Stimulated activated CD4-positive, alpha-beta T cell treated with anti-CD3 and anti-CD28 coated beads, Interleukin-1b, Interleukin-23, amount 100 ng/mL, for 48 hours (primary cell): Measurements from ENCODE around the gene CACNA1B.

Experiments used
- DNase-seq: peaks from one replicate; pipeline ENCODE4 v3.0.0-alpha.2; 2020

Gene CACNA1B

DNA sequence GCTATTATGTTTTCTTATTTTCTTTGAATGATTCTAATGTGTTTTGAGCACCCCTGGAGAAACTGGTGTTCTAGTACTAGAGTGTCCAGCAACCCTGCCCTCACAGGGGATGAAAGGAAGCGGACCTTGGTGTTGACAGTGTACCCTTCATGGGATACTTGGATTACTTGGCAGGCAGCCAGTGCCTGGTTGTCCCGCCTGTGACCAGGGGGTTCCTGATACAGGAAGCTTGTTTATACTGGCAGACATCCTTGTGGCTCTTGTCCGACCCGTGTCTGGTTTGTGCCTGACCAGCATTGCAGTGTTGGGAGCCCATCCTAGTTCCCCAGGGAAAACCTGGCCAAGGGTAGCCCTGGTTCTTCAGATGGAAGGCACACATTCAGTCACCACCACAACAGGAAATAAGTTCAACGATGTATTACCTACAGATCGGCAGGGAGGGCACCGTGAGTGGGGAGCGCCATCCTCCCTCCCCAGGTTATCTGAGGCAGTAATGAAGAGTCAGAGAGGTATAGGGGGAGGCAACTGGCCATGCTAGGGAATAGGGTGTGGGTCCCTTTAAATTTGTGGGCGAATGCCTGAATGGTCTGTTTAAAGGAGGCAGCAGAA, 47.3 kb downstream of the CACNA1B start:
- no peak for DNase-seq

DNA sequence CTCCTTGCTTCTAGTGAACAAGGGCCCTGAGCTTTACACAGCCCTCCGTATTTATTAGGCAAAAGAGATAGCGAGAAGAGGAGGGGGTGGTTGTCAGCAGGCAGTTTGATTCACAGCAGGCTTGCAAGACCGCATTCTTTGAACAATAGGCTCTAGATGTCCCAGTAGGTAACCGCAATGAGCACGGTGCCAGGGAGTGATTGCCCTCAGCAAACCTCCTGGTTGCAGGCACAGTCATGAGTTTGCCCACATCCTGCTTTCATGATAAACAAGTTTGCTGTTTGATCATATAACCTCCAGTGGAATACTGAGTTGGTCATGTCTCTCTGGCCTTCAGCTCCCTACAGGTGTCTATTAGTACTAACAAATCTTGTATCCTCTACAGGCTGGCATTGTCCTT, 66.1 kb downstream of the CACNA1B start:
- no peak for DNase-seq

DNA sequence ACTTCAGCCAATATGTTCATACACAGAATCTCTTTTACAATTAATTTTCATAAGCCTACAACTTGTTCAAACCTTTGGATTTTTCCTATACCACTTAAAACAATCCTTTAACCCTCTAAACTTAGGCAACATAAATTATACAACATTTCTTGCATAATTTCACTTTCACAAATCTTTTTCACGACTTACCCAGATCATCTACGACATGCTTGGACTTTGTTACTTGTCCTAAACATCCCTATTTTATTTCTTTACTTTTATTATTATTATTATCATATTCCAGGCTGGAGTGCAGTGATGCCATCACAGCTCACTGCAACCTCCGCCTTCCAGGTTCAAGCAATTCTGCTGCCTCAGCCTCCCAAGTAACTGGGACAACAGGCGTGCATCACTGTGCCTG, 68.0 kb downstream of the CACNA1B start:
- no peak for DNase-seq

DNA sequence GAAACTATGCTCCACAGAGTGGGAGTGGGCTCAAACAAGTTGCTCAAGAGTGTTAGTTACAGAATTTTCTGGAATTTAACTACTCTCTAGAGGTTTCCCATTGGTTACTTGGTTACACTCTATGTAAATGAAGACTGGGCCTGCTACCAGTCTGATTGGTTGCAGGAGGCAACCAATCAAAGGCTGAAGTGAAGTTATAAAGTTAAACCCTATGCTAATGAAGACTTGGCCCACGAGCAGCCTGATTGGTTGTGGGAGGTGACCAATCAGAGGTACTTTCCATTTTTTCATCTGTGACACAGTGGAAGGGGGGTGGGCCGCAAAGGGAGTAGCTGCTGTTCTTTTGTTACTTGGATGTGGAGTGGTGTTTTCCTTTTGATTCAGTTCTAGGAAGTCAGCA, 69.4 kb downstream of the CACNA1B start:
- DNase-seq, result no peak

DNA sequence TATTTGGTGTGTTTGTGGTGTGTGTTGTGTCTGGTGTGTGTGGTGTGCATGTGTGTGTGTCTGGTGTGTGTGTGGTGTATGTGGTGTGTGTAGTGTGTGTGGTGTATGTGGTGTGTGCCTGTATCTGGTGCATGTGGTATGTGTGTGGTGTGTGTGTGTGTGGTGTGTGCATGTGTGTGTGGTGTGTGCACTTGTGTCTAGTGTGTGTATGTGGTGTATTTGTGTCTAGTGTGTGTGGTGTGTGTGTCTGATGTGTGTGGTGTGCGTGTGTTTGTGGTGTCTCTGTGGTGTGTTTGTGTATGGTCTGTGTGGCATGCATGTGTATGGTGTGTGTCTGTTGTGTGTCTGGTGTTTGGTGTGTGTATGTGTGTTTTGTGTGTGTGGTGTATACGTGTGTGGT, 71.1 kb downstream of the CACNA1B start:
- no peak for DNase-seq

DNA sequence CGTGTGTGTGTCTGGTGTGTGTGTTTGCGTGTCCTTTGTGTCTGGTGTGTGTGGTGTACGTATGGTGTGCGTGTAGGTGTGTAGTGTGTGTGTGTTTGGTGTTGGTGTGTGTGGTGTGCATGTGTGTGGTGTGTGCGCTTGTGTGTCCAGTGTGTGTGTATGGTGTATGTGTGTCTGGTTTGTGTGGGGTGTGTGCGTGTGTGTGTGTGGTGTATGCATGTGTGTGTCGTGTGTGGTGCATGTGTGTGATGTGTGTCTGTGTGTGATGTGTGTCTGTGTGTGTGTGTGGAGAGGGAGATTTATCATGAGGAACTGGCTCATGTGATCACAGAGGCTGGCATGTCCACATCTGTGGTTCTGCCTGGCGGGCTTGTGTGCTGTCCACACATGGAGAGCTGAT, 71.7 kb downstream of the CACNA1B start:
- DNase-seq, result no peak

DNA sequence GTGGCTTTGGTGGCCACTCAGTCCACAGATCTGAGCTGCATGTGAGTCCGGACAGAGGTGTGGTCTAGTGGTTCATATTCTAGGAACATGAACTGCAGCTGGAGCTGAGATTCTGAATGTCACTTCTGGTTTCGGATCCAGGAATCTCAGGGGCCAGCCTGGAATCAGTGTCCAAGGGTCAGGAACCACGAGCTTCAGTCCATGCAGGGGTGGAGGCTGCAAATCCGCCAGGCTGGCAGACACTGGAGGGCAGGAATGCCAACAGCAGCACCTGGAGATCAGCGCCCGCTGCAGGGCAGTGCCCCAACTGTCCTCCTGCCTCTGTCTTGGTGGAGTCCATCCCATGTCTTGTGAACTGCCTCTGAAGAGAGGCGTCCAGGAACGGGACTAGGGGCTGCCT, 73.5 kb downstream of the CACNA1B start:
- DNase-seq, result no peak

DNA sequence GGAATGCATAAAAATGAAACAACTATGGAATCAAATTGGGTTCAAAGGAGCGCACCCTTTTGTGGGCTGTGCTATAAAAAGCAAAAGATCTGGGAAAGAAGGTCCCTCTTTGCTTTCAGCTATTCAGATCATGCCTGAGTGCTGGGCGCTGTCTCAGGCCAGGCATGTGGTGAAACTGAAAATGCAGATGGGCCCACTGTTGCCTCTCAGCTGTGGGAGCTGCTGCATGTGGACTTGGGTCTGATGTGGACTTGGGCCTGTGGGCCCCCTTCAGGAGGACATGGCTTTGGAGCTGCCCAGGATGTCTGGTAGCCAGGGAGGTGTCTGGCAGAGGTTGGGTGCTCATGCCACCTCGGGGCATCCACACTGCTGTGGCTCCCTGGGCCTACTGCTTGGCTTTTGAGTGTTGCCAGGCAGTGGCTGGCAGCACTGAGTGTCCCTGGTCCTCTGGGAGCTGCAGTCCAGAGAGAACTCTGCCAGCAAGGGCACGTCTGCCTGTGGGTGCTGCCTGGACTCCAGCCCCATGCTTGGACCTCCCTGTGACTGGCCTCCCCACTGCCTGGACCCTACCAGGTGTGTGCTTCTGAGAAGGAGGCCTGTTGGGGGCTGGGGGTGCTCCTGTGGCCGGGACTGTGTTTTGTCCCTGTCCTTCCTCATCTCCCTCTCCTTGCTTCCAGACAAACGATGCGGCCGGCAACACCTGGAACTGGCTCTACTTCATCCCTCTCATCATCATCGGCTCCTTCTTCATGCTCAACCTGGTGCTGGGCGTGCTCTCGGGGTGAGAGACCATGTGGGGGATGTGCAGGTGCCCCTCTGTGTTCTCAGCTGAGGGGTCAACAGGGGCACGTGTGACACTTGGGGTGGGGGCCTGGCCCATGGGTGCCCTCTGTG, 74.3 kb downstream of the CACNA1B start:
- no peak for DNase-seq

DNA sequence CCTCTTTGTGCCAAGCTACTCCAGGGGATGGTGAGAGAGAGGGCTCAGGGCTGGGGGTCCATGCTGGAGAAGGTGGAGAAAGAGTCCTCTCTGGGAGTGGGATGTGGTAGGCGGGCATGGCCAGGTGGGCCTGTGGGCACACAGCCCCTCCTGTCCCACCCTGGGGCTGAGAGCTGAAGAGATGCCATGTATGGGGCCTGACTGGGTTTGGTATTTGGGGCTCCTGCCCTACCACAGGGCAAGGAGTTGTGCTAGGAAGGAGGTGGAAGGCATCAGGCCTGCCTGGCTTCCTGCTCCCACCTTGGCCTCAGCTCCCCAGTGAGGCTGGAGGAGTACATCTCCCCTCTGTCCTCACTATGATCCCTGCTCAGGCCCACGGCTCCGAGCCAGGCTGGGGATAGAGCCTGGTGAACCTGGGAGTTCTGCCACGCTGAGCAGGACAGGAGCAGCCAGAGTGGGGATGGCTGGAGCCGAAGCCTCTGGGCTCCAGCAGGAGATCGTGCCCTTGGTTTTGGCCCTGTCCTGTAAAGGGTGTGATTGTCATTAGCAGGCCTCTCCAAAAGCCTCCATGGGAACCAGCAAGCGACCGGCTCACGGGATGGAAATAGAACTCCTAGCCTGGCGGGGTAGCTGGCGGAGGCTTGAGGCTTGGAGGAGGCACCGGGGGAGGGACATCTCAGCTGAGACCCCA, 75.5 kb downstream of the CACNA1B start:
- DNase-seq, result no peak

DNA sequence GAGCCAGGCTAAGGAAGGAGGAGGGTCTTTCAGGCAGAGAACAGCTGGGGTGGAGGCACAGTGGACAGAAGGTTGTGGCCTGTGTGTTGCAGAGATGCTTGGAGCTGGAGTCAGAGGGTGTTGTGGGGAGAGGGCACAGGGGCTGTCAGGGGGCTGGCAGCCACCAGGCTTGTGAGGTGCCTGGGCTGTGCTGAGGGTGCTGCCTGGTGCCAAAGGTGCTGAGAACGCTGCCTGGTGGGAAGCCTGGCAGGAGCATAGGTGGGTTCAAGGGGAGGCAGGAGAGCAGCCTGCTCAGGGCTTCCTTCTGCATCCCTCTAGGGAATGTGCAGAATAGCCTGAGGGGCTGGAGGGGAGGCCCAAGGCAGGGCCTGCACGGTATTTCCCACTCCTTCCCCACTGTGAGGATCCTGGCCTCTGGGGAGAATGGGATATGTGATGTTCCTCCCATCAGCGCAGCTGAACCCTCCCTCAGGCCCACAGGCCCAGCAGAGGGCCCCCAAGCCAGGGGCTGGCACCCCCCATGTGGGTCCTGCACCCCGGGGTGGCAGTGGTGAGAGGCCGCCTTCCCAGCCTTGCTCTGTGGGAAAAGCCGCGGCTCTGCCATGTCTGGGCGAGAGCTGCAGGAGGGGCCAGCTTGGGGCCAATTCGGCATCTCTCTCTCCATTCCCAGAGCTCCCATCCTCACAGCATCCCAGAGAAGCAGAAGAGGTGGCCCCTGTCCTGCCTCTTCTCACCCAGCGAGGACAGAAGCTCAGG, 76.3 kb downstream of the CACNA1B start:
- no peak for DNase-seq

DNA sequence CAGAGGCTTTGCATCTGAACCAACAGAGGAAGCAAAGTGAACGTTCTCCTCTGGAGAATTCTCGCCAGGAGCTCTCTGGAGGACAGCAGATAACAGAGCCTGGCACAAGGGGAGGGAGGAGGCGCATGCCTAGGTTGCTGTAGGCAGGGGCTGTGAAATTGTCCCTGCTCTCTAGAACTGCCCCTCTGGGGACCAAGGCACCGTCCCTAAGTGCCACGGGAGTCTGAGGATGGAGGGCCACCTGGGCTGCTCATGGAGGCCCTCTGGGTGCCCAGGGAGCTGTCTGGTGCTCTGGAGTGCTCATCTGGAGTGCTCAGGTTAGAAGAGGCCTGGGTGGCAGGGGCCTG, 77.6 kb downstream of the CACNA1B start:
- no peak for DNase-seq

DNA sequence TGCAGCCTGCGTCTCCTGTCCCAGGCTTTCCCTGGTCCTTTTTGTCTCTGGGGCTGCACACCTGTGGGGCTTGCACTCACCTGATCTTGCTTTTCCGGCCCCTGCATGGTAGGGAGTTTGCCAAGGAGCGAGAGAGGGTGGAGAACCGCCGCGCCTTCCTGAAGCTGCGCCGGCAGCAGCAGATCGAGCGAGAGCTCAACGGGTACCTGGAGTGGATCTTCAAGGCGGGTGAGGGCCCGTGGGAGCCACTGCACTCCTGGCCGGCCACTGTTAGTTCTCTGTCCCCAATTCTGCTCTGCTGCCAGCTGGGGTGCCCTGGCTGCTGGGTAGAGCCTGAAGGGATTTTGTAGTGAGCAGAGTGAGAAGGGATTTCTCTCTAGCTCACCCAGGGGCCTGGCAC, 78.0 kb downstream of the CACNA1B start:
- no peak for DNase-seq

DNA sequence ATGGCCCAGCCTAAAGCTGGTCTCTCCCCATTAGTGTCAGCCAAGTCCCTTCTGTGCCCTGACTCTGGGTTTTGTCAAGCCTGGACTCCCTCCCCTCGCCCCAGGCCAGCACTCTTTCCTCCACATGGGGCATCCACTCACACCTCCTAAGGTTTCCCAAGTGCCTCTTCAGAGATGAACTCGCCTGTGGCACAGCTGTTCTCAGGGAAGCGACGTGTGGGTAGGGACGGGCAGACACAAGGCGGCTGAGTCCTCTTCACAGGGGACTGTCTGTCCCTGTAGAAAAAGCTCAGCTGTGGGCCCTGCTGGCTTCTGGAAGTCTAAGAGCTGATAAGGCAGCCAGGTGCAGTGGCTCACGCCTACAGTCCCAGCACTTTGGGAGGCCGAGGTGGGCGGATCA, 78.5 kb downstream of the CACNA1B start:
- DNase-seq, result no peak

DNA sequence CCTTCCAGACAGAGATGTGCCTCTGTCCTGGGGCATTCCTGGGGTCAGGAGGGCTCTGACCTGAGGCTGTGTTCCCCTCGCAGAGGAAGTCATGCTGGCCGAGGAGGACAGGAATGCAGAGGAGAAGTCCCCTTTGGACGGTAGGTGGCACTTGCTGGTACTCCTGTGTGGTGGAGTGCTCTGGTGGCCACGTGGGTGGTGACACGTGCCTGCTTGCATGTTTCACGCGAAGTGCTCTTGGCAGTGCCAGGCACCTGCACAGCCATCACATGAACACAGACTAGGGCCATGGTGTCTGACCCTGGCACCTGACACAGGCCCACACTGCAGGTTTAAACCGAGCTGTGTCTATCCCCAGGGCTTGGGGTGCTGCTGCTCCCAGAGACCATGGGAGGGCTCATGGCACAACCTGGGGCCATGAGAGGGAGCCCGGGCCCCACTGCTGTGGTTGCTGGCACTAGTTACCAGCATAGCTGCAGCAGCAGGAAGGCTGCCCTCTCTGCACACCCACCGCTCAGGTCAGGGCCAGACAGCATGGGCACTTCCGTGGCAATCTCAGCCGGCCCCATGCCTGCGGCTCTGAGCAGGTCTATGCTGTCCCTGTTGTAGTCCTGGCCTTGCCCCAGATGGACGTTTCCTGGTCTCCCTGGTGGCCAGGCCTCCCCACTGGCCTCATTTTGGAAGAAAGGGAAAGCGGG, 79.3 kb downstream of the CACNA1B start:
- no peak for DNase-seq

DNA sequence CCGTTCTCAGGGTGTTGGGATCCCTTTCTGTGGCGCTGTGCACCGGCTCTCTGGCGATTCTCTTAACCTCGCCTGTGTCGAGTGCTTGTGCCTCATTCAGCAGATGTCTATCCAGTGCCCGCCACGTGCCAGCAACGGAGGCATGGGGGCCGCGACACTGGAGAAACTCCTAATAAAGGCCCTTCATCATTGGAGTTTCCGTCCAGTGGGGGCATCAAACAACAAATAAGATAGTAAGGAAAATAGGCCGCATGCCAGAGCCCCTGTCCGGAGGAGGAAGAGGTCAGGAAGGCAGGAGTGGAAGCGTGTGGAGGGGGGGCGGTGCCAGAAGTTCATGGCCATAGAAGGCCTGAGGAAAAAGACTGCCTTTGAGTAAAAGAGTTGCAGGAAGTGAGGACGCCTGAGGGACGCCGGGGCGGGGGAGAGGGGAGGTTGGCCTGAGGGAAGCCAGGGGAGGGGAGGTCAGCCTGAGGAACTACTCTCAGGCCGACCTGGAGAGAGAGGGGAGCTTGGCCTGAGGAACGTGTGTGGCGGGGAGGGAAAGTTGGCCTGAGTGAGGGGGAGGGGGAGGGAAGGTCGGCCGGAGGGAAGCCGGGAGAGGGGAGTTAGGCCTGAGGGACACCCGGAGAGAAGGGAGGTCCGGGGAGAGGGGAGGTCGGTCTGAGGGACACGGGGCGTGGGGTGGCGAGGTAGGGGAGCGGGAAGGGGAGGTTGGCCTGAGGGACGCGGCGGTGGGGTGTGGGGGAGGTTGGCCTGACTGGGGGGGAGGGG, 82.2 kb downstream of the CACNA1B start:
- DNase-seq, result no peak

DNA sequence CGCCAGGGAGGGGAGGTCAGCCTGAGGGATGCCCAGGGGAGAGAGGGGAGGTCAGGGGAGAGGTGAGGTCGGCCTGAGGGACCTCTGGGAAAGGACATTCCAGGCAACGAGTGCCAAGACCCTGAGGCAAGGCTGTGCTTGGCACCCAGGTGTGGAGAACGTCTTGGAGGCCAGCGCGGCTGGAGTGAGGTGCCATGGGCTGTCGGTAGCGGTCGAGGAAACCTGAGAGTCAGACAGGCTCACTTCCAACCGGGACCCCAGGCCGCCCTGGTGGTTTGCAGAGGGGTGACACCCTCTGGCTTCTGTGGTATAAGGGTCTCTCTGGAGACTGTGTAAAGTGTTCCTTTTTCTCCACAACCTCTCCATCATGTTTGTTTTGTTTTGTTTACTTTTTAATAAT, 82.9 kb downstream of the CACNA1B start:
- DNase-seq, result no peak

DNA sequence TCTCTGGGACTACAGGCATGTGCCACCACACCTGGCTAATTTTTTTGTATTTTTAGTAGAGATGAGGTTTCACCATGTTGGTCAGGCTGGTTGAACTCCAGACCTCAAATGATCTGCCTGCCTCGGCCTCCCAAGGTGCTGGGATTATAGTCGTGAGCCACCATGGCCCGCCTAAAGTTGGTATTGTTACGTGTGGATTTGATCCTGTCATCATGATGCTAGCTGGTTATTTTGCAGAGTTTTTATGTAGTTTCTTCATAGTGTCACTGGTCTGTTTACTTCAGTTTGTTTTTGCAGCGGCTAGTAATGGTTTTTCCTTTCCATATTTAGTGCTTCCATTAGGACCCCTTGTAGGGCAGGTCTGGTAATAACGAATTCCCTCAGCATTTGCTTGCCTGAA, 85.9 kb downstream of the CACNA1B start:
- no peak for DNase-seq

DNA sequence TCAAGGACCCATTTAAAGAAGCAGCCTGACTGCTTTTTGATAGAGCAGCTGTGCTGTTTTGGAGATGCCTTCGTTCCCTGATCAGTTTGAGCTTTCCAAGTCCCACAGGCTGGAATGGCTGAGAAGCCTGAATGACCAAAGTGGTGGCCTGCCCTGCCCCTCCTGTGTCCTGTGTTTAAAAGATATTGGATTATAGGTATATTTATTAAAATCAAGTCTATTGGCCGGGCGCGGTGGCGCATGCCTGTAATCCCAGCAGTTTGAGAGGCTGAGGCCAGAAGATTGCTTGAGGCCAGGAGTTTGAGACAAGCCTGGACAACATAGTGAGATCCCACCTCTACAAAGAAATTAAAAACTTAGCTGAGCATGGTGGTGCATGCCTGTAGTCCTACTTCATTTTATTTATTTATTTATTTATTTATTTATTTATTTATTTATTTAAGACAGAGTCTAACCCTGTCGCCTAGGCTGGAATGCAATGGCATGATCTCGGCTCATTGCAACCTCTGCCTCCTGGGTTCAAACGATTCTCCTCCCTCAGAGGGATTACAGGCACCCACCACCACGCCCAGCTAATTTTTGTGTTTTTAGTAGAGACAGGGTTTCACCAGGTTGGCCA, 87.7 kb downstream of the CACNA1B start:
- no peak for DNase-seq

DNA sequence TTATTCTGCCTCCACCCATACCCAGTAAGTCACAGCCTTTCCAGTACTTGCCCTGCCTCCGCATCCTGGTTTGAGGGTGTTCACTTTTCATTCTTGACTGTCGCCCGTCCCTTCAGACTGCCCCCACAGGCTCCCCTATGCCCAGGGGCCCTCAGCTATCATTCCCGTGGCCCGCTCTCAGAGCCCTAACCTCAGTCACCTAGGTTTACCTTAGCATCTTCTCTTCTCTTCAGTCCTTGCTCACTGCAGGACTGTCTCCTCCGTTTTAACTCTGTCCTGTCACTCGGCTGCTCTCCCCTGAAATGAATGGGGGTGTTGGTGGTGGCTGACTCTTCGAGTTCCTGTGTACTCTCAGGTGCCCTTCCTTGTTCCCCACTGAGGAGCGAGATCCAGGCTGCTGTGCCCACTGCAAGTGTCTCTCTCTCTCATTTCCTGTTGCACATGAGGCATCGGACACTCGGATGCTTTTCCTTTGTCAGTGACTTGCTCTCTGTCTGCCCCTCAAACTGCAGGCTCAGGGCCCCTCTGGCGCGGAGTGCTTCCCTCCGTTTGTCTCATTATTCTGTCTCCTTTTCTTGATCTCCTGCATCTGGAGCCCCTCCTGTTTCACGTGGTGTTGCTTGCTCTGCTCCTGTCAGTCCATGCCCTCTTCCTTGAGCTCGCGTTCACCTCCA, 89.8 kb downstream of the CACNA1B start:
- DNase-seq, result no peak

DNA sequence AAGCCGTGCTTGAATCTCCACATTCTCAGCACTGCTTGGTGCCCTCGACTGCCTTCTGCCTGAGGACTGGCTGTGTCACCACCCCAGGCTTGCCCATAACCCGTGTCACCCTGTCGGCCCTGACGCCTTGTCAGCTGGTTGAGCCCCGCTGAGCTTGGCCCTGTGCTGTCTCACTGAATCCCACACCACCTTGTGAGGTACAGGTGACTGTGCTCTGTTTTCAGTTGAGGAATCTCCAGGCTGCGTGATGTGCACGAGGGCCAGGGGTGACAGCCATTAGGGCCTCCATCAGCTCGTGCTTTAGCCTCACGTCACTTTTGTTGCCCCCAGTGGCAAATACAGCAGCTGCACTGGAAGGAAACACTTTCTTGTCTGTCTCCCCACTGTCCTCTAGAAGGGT, 90.7 kb downstream of the CACNA1B start:
- no peak for DNase-seq

DNA sequence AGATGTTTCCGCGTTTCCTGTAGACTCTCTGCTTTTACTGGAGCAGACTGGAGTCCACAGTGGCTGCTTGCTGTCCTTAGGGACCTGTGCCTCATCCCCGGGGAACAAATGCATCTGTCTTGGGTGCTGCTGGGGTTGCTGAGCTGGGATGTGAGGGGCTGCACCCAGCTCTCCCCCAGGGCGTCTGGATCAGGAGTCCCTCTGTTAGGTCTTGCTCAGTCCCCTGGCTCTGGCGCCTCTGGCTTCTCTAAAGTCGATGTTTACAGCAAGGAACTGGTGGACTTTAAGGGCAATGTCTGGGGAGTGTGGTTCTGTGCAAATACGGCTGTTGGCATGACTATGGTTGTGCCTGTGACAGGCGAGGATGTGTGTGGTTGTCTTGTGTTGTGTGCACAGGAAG, 91.4 kb downstream of the CACNA1B start:
- no peak for DNase-seq
